MV-4-11 (cell line): ENCODE results near the gene CD200R1.

Experiments used
- DNase-seq: peaks from one replicate; lab custom pipeline; 2025; lab: John Stamatoyannopoulos, UW

CD200R1 gene

GRCh38 chr3:112888381-112889085, 86.4 kb downstream of the CD200R1 start:
- no peak for DNase-seq

- no peak for DNase-seq
These were observed 90.1 kb downstream of the CD200R1 start for GRCh38 chr3:112884678-112885290.

GRCh38 chr3:112881891-112882290, 93.0 kb downstream of the CD200R1 start:
- DNase-seq: no peak

DNA sequence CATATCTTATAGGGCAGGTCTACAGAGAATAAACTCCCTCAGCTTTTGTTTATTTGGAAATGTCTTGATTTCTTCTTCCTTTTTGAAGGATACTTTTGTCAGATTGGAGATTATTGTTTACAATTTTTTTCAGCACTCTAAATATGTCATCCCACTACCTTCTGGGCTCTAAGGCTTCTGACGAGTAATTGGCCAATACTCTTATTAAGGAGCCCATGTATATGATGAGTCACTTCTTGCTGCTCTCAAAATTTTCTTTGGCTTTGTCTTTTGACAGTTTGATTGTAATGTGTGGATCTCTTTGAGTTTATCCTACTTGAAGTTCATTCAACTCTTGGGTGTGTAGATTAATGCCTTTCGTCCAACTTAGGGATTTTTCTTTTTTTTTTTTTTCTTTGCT, 99.3 kb downstream of the CD200R1 start:
- DNase-seq: peak; percentile 21

DNA sequence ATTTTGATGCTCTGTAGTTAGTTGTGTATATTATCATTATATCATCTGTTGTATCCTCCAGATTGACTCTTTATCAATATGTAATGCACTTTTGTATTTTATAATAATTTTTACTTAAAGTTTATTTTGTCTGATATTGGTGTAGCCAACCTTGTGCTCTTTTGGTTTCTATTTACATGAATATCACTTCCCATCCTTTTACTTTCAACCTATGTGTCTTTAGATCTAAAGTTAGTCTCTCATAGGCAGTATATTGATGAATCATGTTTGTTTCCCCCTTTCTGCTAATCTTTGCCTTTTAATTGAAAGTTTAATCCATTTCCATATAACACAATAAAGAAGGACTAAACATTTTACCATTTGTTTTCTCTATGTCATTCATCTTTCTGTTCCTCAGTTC, 100.2 kb downstream of the CD200R1 start:
- no peak for DNase-seq

GRCh38 chr3:112873632-112874031, 101.3 kb downstream of the CD200R1 start:
- peak; percentile 68 for DNase-seq

DNA sequence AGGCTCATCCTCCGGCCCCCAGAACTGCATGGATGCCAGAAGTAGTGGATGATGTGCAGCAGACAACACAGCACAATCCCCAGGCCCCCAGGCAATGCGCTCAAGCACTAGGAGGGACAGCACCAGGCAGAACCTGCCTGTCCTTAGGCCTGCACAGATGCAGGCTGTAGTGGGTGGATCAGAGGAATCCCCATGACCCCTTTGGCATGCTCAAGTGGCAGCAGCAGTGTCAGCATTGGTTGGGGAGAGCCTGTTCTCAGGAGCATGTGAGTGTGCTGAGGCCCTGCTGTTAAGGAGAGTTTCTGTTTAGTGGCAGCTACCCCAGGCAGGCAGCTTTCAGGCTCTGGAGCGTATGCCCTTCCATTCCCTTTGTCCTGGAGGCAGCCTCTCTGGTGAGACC, 103.2 kb downstream of the CD200R1 start:
- no peak for DNase-seq
